MCF 10A (cell line): Measurements from ENCODE around the gene SLC16A7. TPM values are rescaled to one million over a fixed set of nuclear protein-coding genes. Genes with fewer than 3 reads are reported as not detected.

Experiments used
- BruUV-seq: library from RNA; stranded (reverse); fragments of 400-500 nt; replicated peaks from 2 replicates; lab custom pipeline; 2021; lab: Mats Ljungman, UMichigan
- CTCF ChIA-PET: fragments of 300-600 bp; sonication (Branson Sonifier 250); formaldehyde crosslinking; extraction: SDS; loops from one replicate; lab custom pipeline; 2021; ENCODE audit warnings: antibody characterized with exemption, inconsistent platforms; lab: Yijun Ruan, JAX
- POLR2A ChIA-PET: fragments of 300-600, 350-650 bp; sonication (Branson Sonifier 250); formaldehyde crosslinking; extraction: SDS; loops from one replicate; lab custom pipeline; 2020; ENCODE audit warnings: antibody characterized with exemption, inconsistent platforms; lab: Yijun Ruan, JAX
- DNase-seq: peaks from one replicate; pipeline ENCODE4 v3.0.0-alpha.2; 2018; ENCODE audit not compliant: unreplicated experiment
- H3K27ac Mint-ChIP-seq: one replicate; pipeline ENCODE4 v1.8.0; 2022; ENCODE audit warnings: mild to moderate bottlenecking, low read depth, mixed read lengths; ENCODE audit not compliant: unreplicated experiment
- H3K27me3 Mint-ChIP-seq: one replicate; pipeline ENCODE4 v1.8.0; 2022; ENCODE audit warnings: mixed read lengths; ENCODE audit not compliant: insufficient read depth, unreplicated experiment
- H3K36me3 Mint-ChIP-seq: one replicate; pipeline ENCODE4 v1.8.0; 2022; ENCODE audit warnings: mild to moderate bottlenecking, moderate library complexity, mixed read lengths; ENCODE audit not compliant: insufficient read depth, unreplicated experiment
- H3K4me1 Mint-ChIP-seq: one replicate; pipeline ENCODE4 v1.8.0; 2022; ENCODE audit warnings: mixed read lengths; ENCODE audit not compliant: insufficient read depth, unreplicated experiment
- H3K4me3 Mint-ChIP-seq: one replicate; pipeline ENCODE4 v1.8.0; 2022; ENCODE audit warnings: mild to moderate bottlenecking, moderate library complexity, mixed read lengths; ENCODE audit not compliant: unreplicated experiment
- H3K9me3 Mint-ChIP-seq: one replicate; pipeline ENCODE4 v1.8.0; 2022; ENCODE audit warnings: mixed read lengths; ENCODE audit not compliant: unreplicated experiment
- CTCF ChIP-seq: fragments of 200-600 bp; IDR thresholded peaks from one replicate; pipeline ENCODE4 v1.8.0; 2022; ENCODE audit warnings: antibody characterized with exemption, mild to moderate bottlenecking; ENCODE audit not compliant: unreplicated experiment
- intact Hi-C: fragments of 100-400 bp; cut with micrococcal nuclease; formaldehyde crosslinking; loops from 2 replicates; pipeline ENCODE4 v1.14.1; 2022
- total RNA-seq: library from RNA; stranded (reverse); gene quantifications from 2 replicates; pipeline ENCODE4 v1.2.3, GENCODE V29; 2022

The SLC16A7 gene
- total RNA-seq, 1 experiment from 2014 or later = 32.6 TPM

- Mint-ChIP-seq H3K27me3 (no peaks in the 10 kb centered on the region), H3K9me3 (peaks cover 8% of the 10 kb centered on the region), H3K36me3 (no peaks in the 10 kb centered on the region), H3K4me1 (no peaks in the 10 kb centered on the region), H3K4me3 (no peak overlapping the region), H3K27ac (no peak overlapping the region)
- no peak for DNase-seq
- TF ChIP-seq CTCF = no peak
- no TSS peak for BruUV-seq
- ChIA-PET CTCF (interaction anchor here (0.7 to 1.8 kb wide), 3 partner anchors 12 to 707 kb away, joined by 3 to 9 read pairs (median 3); no protein-coding TSS in a partner anchor), POLR2A (no interaction called here)
- intact Hi-C loops = no loop called here
Measured at GRCh38 chr12:59820594-59821011, 224.8 kb downstream of the SLC16A7 start.

- no peak for TF ChIP-seq CTCF
- BruUV-seq = no TSS peak
- Mint-ChIP-seq H3K27ac (no peak overlapping the region), H3K36me3 (no peaks in the 10 kb centered on the region), H3K27me3 (no peaks in the 10 kb centered on the region), H3K4me1 (no peaks in the 10 kb centered on the region), H3K4me3 (no peak overlapping the region), H3K9me3 (no peaks in the 10 kb centered on the region)
- no peak for DNase-seq
- ChIA-PET POLR2A (no interaction called here), CTCF (interaction anchor here (1.0 kb wide), 1 partner anchor 16 kb away, joined by 5 read pairs; no protein-coding TSS in a partner anchor)
- intact Hi-C loops = no loop called here
Measured at GRCh38 chr12:59823567-59823966, 227.7 kb downstream of the SLC16A7 start.

DNA sequence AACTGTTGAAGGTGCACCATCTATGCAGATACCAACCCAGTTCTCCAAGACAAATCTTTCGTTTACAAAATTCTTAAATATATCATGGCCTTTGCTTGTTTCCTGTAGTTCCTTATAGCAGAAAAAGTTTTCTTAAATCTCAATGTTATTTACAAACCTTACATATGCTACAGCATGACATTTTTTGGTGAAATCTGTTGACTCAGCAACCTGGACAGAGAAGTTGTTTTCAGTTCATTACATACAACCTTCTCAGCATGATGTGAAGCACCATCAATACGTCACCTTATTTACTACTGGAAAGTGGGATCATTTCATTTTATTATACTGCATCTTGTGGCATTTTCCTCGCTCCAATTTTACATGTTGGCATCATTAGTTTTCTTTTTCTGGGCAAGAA, 231.9 kb downstream of the SLC16A7 start:
- H3K27ac Mint-ChIP-seq = no peak overlapping the region
- ChIA-PET POLR2A (no interaction called here), CTCF (no interaction called here)
- DNase-seq = no peak
- H3K9me3 Mint-ChIP-seq = no peaks in the 10 kb centered on the region
- H3K27me3 Mint-ChIP-seq = no peaks in the 10 kb centered on the region
- intact Hi-C loops = no loop called here
- no peaks in the 10 kb centered on the region for H3K4me1 Mint-ChIP-seq
- no peak for TF ChIP-seq CTCF
- BruUV-seq = no TSS peak
- H3K36me3 Mint-ChIP-seq = no peaks in the 10 kb centered on the region
- no peak overlapping the region for H3K4me3 Mint-ChIP-seq

DNA sequence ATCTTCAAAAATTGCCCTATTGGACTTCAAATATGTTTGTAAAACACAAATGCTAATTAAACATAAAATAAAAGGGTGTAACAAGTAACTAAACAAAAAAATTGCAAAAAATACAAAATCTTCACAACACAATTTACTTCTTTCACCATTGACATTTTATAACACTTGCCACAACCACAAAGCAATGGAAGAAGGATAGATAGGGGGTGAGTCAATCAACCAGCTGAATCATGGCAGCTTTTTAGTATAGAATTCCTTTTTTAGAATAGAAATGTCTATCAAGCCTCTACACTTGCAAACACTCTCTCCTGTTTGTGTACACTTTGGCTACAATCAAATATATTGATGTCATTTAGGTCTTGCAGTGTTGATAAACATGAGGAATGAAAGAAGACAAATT, 232.7 kb downstream of the SLC16A7 start:
- no peaks in the 10 kb centered on the region for H3K27me3 Mint-ChIP-seq
- intact Hi-C loops = no loop called here
- H3K36me3 Mint-ChIP-seq = no peaks in the 10 kb centered on the region
- H3K4me3 Mint-ChIP-seq = no peak overlapping the region
- ChIA-PET CTCF (no interaction called here), POLR2A (no interaction called here)
- TF ChIP-seq CTCF = no peak
- no peak for DNase-seq
- BruUV-seq = no TSS peak
- no peaks in the 10 kb centered on the region for H3K4me1 Mint-ChIP-seq
- H3K27ac Mint-ChIP-seq = no peak overlapping the region
- H3K9me3 Mint-ChIP-seq = no peaks in the 10 kb centered on the region
